ENCODE data around the gene UNC80. TPM values are rescaled to one million over a fixed set of nuclear protein-coding genes. Genes with fewer than 3 reads are reported as not detected.

Gene UNC80
- total and polyA plus RNA-seq, 2 of the 13 experiments (the other 11 are each of a cell fraction or from before 2014, with no cell fraction given), result not detected

DNA sequence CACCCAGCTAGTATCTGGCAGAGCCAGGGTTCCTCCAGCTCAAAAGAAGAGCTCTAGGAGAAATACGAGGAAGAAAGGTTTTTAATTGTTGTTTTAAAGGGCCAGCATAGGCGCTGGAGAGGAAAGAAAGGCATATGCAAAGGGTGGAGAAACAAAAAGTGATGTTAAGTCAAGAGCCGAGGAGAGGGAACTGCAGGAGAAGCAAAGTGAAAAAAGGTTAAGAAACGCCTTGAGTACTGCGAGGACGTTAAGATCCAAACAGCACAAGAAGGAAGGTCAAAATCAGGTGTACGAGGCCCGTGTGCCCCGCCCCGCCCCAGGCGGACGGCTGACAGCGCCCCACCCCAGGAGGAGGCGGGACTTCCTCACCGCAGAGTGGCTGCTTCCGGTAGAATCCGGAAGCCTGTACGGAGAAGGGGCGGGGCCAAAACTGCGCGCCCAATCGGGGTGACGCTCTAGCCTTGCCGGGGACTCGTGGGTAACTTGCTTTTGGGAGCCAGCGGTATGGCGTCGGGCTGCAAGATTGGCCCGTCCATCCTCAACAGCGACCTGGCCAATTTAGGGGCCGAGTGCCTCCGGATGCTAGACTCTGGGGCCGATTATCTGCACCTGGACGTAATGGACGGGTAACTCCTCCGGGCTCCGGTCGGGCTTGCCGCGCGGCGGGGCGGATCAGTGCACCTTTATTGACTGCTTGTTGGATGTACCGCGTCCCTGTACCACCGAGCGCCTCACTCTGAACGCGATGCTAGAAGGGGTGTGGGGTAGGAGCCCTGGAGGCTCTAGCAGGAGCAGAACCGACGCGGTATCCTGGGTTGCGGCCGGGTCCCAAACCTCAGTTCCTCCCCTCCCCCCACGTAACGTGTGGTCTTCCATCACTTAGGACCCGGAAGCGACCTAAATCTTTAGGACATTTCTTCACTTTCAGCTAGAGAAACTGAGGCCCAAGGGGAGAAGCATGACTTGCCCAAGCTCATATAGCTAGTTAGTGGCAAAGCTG is 230.8 kb downstream of the UNC80 start, which contains the start of gene RPE (continued):
- TF ChIP-seq MIER2 (CRISPR knock-in tag; IDR thresholded peaks at IDR 0.05), result no peak
- TF ChIP-seq GZF1 (CRISPR knock-in tag; IDR thresholded peaks at IDR 0.05), result no peak; the same call in 1 of the 2 replicates
- no peak for TF ChIP-seq NCOA1 (CRISPR knock-in tag; IDR thresholded peaks at IDR 0.05)
- TF ChIP-seq ZNF800 (CRISPR knock-in tag; IDR thresholded peaks at IDR 0.05), result peak; percentile 73; the same call in 1 of the 2 replicates
- TF ChIP-seq UBTF (CRISPR knock-in tag; IDR thresholded peaks at IDR 0.05), result peak; percentile 67
- TF ChIP-seq, protein P1, sequence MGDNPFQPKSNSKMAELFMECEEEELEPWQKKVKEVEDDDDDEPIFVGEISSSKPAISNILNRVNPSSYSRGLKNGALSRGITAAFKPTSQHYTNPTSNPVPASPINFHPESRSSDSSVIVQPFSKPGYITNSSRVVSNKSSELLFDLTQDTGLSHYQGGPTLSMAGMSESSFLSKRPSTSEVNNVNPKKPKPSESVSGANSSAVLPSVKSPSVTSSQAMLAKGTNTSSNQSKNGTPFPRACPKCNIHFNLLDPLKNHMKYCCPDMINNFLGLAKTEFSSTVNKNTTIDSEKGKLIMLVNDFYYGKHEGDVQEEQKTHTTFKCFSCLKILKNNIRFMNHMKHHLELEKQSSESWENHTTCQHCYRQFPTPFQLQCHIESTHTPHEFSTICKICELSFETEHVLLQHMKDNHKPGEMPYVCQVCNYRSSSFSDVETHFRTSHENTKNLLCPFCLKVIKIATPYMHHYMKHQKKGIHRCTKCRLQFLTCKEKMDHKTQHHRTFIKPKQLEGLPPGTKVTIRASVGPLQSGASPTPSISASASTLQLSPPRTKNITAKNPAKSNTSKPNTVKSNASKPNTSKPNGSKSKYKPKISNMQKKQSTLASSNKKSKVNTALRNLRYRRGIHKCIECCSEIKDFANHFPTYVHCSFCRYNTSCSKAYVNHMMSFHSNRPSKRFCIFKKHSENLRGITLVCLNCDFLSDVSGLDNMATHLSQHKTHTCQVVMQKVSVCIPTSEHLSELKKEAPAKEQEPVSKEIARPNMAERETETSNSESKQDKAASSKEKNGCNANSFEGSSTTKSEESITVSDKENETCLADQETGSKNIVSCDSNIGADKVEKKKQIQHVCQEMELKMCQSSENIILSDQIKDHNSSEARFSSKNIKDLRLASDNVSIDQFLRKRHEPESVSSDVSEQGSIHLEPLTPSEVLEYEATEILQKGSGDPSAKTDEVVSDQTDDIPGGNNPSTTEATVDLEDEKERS (CRISPR knock-in tag; IDR thresholded peaks at IDR 0.05), result peak; percentile 60; the same call in 1 of the 2 replicates
- TF ChIP-seq, protein P2, sequence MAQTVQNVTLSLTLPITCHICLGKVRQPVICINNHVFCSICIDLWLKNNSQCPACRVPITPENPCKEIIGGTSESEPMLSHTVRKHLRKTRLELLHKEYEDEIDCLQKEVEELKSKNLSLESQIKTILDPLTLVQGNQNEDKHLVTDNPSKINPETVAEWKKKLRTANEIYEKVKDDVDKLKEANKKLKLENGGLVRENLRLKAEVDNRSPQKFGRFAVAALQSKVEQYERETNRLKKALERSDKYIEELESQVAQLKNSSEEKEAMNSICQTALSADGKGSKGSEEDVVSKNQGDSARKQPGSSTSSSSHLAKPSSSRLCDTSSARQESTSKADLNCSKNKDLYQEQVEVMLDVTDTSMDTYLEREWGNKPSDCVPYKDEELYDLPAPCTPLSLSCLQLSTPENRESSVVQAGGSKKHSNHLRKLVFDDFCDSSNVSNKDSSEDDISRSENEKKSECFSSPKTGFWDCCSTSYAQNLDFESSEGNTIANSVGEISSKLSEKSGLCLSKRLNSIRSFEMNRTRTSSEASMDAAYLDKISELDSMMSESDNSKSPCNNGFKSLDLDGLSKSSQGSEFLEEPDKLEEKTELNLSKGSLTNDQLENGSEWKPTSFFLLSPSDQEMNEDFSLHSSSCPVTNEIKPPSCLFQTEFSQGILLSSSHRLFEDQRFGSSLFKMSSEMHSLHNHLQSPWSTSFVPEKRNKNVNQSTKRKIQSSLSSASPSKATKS (CRISPR knock-in tag; IDR thresholded peaks at IDR 0.05), result no peak
- no peak for TF ChIP-seq ZNF207 (IDR thresholded peaks at IDR 0.05; ENCODE audit: borderline replicate concordance)
- no peak for TF ChIP-seq MTERF4 (CRISPR knock-in tag; IDR thresholded peaks at IDR 0.05)
- no peak for TF ChIP-seq ZC3H4 (CRISPR knock-in tag; IDR thresholded peaks at IDR 0.05; ENCODE audit: borderline replicate concordance)
- TF ChIP-seq ELF4 (CRISPR knock-in tag; IDR thresholded peaks at IDR 0.05; ENCODE audit: borderline replicate concordance), result peak; percentile 93
- peak; percentile 14; the same call in 1 of the 2 replicates for TF ChIP-seq MED1 (CRISPR knock-in tag; IDR thresholded peaks at IDR 0.05)
- TF ChIP-seq NFIB (CRISPR knock-in tag; IDR thresholded peaks at IDR 0.05; ENCODE audit: borderline replicate concordance), result no peak
- peak; percentile 31; the same call in 1 of the 2 replicates for TF ChIP-seq EHMT2 (IDR thresholded peaks at IDR 0.05; ENCODE audit: borderline replicate concordance, low read depth, low read length)
- TF ChIP-seq ZNF296 (CRISPR knock-in tag; conservative IDR thresholded peaks at IDR 0.05), result no peak
- no peak for TF ChIP-seq ETV6 (CRISPR knock-in tag; conservative IDR thresholded peaks at IDR 0.05)
